Thyroid gland (tissue), 4 donors: Measurements from ENCODE around the gene CLSTN2. TPM values are rescaled to one million over a fixed set of nuclear protein-coding genes. Genes with fewer than 3 reads are reported as not detected.

Experiments
- DNase-seq, 2 donors: peaks; one replicate each; pipeline ENCODE4 v3.0.0-alpha.2; 2019
- H3K27ac ChIP-seq, 3 donors: fragments of 200-600 bp; sonication (generic); 1 replicate in 2 of 3; 2 replicates in 1 of 3; pipeline ENCODE4 v1.5.1; 2016 to 2019; ENCODE audit warnings: mild to moderate bottlenecking in 1 of 3, moderate library complexity in 1 of 3
- H3K27me3 ChIP-seq: fragments of 200-600 bp; sonication (generic); one replicate; pipeline ENCODE4 v1.5.1; 2019
- H3K36me3 ChIP-seq, 2 donors: fragments of 200-600 bp; sonication (generic); one replicate each; pipeline ENCODE4 v1.5.1; 2016 to 2019
- H3K4me1 ChIP-seq, 2 donors: fragments of 200-600 bp; sonication (generic); one replicate each; pipeline ENCODE4 v1.5.1; 2017 to 2019
- H3K4me3 ChIP-seq, 3 donors: fragments of 200-600 bp; sonication (generic); replicated peaks in 1 of 3; 1 replicate in 2 of 3; 2 replicates in 1 of 3; pipeline ENCODE4 v1.5.1; 2016; ENCODE audit warnings: mild to moderate bottlenecking in 1 of 3
- H3K9me3 ChIP-seq: fragments of 200-600 bp; sonication (generic); one replicate; pipeline ENCODE4 v1.5.1; 2017
- POLR2A ChIP-seq, 2 donors: fragments of 450-650 bp; IDR thresholded peaks; one replicate each; pipeline ENCODE4 v1.6.1; 2017; ENCODE audit warnings: antibody characterized with exemption in 2 of 2, mild to moderate bottlenecking in 2 of 2, moderate library complexity in 1 of 2
- WGBS, 2 donors: methylation state at CpG; one replicate each; pipeline ENCODE4 v1.1.5; 2017; 5-methylcytosine and 5-hydroxymethylcytosine counted together
- intact Hi-C: fragments of 100-400 bp; cut with DNase I; formaldehyde crosslinking; loops from one replicate; pipeline ENCODE4 v1.15.1; 2023
- total RNA-seq, 4 donors: library from RNA; depleted of rRNA; stranded (reverse); fragments of >200 nt; gene quantifications; one replicate each; pipeline ENCODE4 v1.2.3, GENCODE V29; 2016
- TF ChIP-seq, protein P1 (sequence below), 6 experiments: fragments of 200-600 bp in 3 of 6; fragments of 450-650 bp in 3 of 6; sonication (generic) in 3 of 6; IDR thresholded peaks; one replicate each; pipeline ENCODE4 v1.5.1; 2016 to 2019; ENCODE audit warnings: antibody characterized with exemption in 6 of 6, mild to moderate bottlenecking in 2 of 6, inconsistent platforms in 1 of 6, moderate library complexity in 1 of 6

CLSTN2 gene
- total RNA-seq, 4 donors from 2014 or later = 9.7 to 32.9 (median 15.5) TPM

- DNase-seq = no peak
- Histone ChIP-seq H3K27me3 (no peaks in the 10 kb centered on the region), H3K27ac (no peak overlapping the region), H3K9me3 (no peaks in the 10 kb centered on the region), H3K36me3 (no peaks in the 10 kb centered on the region), H3K4me1 (no peaks in the 10 kb centered on the region), H3K4me3 (no peak overlapping the region)
- intact Hi-C loops = no loop called here
- TF ChIP-seq, protein P1, sequence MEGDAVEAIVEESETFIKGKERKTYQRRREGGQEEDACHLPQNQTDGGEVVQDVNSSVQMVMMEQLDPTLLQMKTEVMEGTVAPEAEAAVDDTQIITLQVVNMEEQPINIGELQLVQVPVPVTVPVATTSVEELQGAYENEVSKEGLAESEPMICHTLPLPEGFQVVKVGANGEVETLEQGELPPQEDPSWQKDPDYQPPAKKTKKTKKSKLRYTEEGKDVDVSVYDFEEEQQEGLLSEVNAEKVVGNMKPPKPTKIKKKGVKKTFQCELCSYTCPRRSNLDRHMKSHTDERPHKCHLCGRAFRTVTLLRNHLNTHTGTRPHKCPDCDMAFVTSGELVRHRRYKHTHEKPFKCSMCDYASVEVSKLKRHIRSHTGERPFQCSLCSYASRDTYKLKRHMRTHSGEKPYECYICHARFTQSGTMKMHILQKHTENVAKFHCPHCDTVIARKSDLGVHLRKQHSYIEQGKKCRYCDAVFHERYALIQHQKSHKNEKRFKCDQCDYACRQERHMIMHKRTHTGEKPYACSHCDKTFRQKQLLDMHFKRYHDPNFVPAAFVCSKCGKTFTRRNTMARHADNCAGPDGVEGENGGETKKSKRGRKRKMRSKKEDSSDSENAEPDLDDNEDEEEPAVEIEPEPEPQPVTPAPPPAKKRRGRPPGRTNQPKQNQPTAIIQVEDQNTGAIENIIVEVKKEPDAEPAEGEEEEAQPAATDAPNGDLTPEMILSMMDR (IDR thresholded peaks at IDR 0.05) = no peak
- TF ChIP-seq POLR2A (IDR thresholded peaks at IDR 0.05) = no peak
- WGBS, 2 donors = 90 to 96% methylated on average over 3 of the region's 3 CpGs
Measured at GRCh38 chr3:140015741-140016140, 80.8 kb downstream of the CLSTN2 start.

GRCh38 chr3:140018556-140018955 lies 83.6 kb downstream of the CLSTN2 start:
- H3K4me1 ChIP-seq = peaks cover 12 to 18% of the 10 kb centered on the region in 2 donors
- 45 to 64% methylated on average over 2 of the region's 2 CpGs for WGBS, 2 donors
- H3K4me3 ChIP-seq = no peak overlapping the region
- no peak for DNase-seq
- TF ChIP-seq, protein P1 (IDR thresholded peaks at IDR 0.05) = no peak
- TF ChIP-seq POLR2A (IDR thresholded peaks at IDR 0.05) = no peak
- no peaks in the 10 kb centered on the region for H3K27me3 ChIP-seq
- no peaks in the 10 kb centered on the region for H3K9me3 ChIP-seq
- H3K27ac ChIP-seq = no peak overlapping the region
- no peaks in the 10 kb centered on the region for H3K36me3 ChIP-seq
- intact Hi-C loops = no loop called here

GRCh38 chr3:140019946-140020345 lies 85.0 kb downstream of the CLSTN2 start:
- Histone ChIP-seq H3K36me3 (no peaks in the 10 kb centered on the region), H3K9me3 (no peaks in the 10 kb centered on the region), H3K4me3 (no peak overlapping the region), H3K27me3 (no peaks in the 10 kb centered on the region), H3K27ac (no peak overlapping the region), H3K4me1 (peaks cover 19 to 28% of the 10 kb centered on the region in 2 donors)
- intact Hi-C loops = no loop called here
- DNase-seq = no peak
- TF ChIP-seq POLR2A (IDR thresholded peaks at IDR 0.05) = no peak
- TF ChIP-seq, protein P1 (IDR thresholded peaks at IDR 0.05) = no peak
- 67 to 80% methylated on average over 2 of the region's 2 CpGs for WGBS, 2 donors

DNA sequence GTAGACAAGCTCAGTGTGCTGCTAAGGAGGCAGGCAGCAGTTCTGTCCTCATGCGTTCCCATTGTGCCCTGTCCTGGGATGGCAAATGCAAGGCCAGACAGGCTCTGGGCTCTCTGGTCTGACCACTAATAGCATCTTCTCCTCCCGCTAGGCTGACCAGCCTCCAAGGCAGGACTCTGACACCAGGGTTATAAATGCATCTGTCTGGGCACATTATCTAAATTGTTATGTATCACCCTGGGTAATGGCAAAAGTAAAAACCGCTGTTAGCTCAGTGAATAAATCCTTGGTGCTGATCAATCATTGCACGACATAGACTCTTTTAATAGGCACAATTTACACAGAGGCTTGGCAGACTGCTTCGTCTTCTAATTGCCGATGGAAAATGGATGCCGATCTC lies 85.6 kb downstream of the CLSTN2 start:
- TF ChIP-seq, protein P1 (IDR thresholded peaks at IDR 0.05) = no peak
- TF ChIP-seq POLR2A (IDR thresholded peaks at IDR 0.05) = no peak
- Histone ChIP-seq H3K27ac (no peak overlapping the region), H3K4me1 (peaks cover 19 to 28% of the 10 kb centered on the region in 2 donors), H3K36me3 (no peaks in the 10 kb centered on the region), H3K4me3 (no peak overlapping the region), H3K9me3 (no peaks in the 10 kb centered on the region), H3K27me3 (no peaks in the 10 kb centered on the region)
- DNase-seq = no peak
- intact Hi-C loops = no loop called here
- WGBS, 2 donors = 93 to 94% methylated on average over 7 of the region's 7 CpGs

- no peaks in the 10 kb centered on the region for H3K27me3 ChIP-seq
- H3K27ac ChIP-seq = no peak overlapping the region
- 88 to 98% methylated on average over 6 of the region's 6 CpGs for WGBS, 2 donors
- no peaks in the 10 kb centered on the region for H3K9me3 ChIP-seq
- no peaks in the 10 kb centered on the region for H3K36me3 ChIP-seq
- peaks cover 19 to 28% of the 10 kb centered on the region in 2 donors for H3K4me1 ChIP-seq
- no peak overlapping the region for H3K4me3 ChIP-seq
- TF ChIP-seq POLR2A (IDR thresholded peaks at IDR 0.05) = no peak
- TF ChIP-seq, protein P1 (IDR thresholded peaks at IDR 0.05) = no peak
- no peak for DNase-seq
- intact Hi-C loops = no loop called here
Measured at GRCh38 chr3:140021269-140021668, 86.3 kb downstream of the CLSTN2 start.
